GM13976 (cell line): ENCODE results near the gene FAM78A.

Experiments used
- DNase-seq: peaks from one replicate; pipeline ENCODE4 v3.0.0; 2012; ENCODE audit warnings: low spot score
- CTCF ChIP-seq: IDR thresholded peaks from 2 replicates; pipeline ENCODE4 v1.5.1; 2012; ENCODE audit warnings: borderline replicate concordance, mild to moderate bottlenecking; ENCODE audit not compliant: insufficient read depth; ENCODE audit errors: extremely low read depth, missing control alignments, control extremely low read depth
- in situ Hi-C: fragments of 300-500 bp; cut with MboI; formaldehyde crosslinking; loops from one replicate; pipeline ENCODE4 v1.12.0; 2022; ENCODE audit warnings: low sequenced_read_pairs, mixed read lengths, inconsistent platforms; ENCODE audit not compliant: unreplicated experiment

The FAM78A gene

GRCh38 chr9:131281119-131281965 lies 5.0 kb upstream of the FAM78A start:
- no peak for TF ChIP-seq CTCF
- no peak for DNase-seq
- in situ Hi-C loops = no loop called here

GRCh38 chr9:131280660-131281059 lies 4.3 kb upstream of the FAM78A start:
- in situ Hi-C loops = no loop called here
- no peak for DNase-seq
- TF ChIP-seq CTCF = no peak

- no peak for TF ChIP-seq CTCF
- DNase-seq = no peak
- in situ Hi-C loops = no loop called here
These were observed 3.7 kb upstream of the FAM78A start for GRCh38 chr9:131279863-131280570.

- in situ Hi-C loops = no loop called here
- TF ChIP-seq CTCF = no peak
- DNase-seq = no peak
These were observed 3.0 kb upstream of the FAM78A start for GRCh38 chr9:131279196-131279862.

- in situ Hi-C loops = no loop called here
- TF ChIP-seq CTCF = no peak
- DNase-seq = no peak
These were observed 2.4 kb upstream of the FAM78A start for GRCh38 chr9:131278702-131279111.

GRCh38 chr9:131277910-131278701 lies 1.8 kb upstream of the FAM78A start:
- DNase-seq = peak; percentile 91
- no peak for TF ChIP-seq CTCF
- in situ Hi-C loops = no loop called here
